Transverse colon (tissue), 4 donors: ENCODE measurements around the gene NTMT1. TPM values are rescaled to one million over a fixed set of nuclear protein-coding genes. Genes with fewer than 3 reads are reported as not detected.

Source experiments
- DNase-seq: peaks from one replicate; pipeline ENCODE4 v3.0.0-alpha.2; 2019
- H3K27ac ChIP-seq, 4 donors: fragments of 200-600 bp; sonication (generic); 2 replicates each; pipeline ENCODE4 v1.5.1; 2016 to 2018; ENCODE audit warnings: inconsistent platforms in 4 of 4
- H3K27me3 ChIP-seq: fragments of 200-600 bp; sonication (generic); 2 replicates; pipeline ENCODE4 v1.5.1; 2017; ENCODE audit warnings: inconsistent platforms
- H3K36me3 ChIP-seq, 4 donors: fragments of 200-600 bp; sonication (generic); 2 replicates each; pipeline ENCODE4 v1.5.1; 2017 to 2019; ENCODE audit warnings: inconsistent platforms in 4 of 4
- H3K4me1 ChIP-seq, 4 donors: fragments of 200-600 bp; sonication (generic); 2 replicates each; pipeline ENCODE4 v1.5.1; 2017 to 2020; ENCODE audit warnings: inconsistent platforms in 4 of 4
- H3K4me3 ChIP-seq, 4 donors: fragments of 200-600 bp; sonication (generic); 1 replicate in 1 of 4; 2 replicates in 3 of 4; pipeline versions ENCODE4 v1.5.1 to v1.6.1; 2017 to 2019; ENCODE audit warnings: inconsistent platforms in 4 of 4
- H3K9me3 ChIP-seq, 2 donors: fragments of 200-600 bp; sonication (generic); 2 replicates each; pipeline ENCODE4 v1.5.1; 2017 to 2019; ENCODE audit warnings: inconsistent platforms in 2 of 2
- EP300 ChIP-seq: sonication (generic); formaldehyde crosslinking; IDR thresholded peaks from one replicate; pipeline ENCODE4 v1.6.1; 2017; ENCODE audit warnings: antibody characterized with exemption, low read depth
- POLR2A ChIP-seq: fragments of 450-650 bp; IDR thresholded peaks from one replicate; pipeline ENCODE4 v1.6.1; 2016; ENCODE audit warnings: antibody characterized with exemption, mild to moderate bottlenecking, moderate library complexity
- POLR2AphosphoS5 ChIP-seq, 3 donors: sonication (generic); formaldehyde crosslinking; IDR thresholded peaks; one replicate each; pipeline ENCODE4 v1.6.1; 2016; ENCODE audit warnings: antibody characterized with exemption in 3 of 3
- WGBS, 2 donors: methylation state at CpG; one replicate each; pipeline ENCODE4 v1.1.5; 2018; ENCODE audit warnings: low coverage in 1 of 2; 5-methylcytosine and 5-hydroxymethylcytosine counted together
- in situ Hi-C, 4 donors: fragments of 200-750 bp; cut with MboI; loops; one replicate each; pipeline versions ENCODE4 v1.15.0 to v1.15.1; 2017; ENCODE audit warnings: low sequenced_read_pairs in 3 of 4, low pct_ligation_motif_present in 1 of 4, low pct_unique_long_range_greater_than_20kb in 1 of 4
- intact Hi-C: fragments of 100-400 bp; cut with DNase I; formaldehyde crosslinking; loops from one replicate; pipeline ENCODE4 v1.15.1; 2023; ENCODE audit warnings: low total_unique reads
- total RNA-seq, 4 donors: library from RNA; depleted of rRNA; stranded (reverse); fragments of >200 nt; gene quantifications; one replicate each; pipeline ENCODE4 v1.1.0, GENCODE V29; 2016
- TF ChIP-seq, protein P1 (sequence below), 5 experiments: fragments of 200-600 bp in 3 of 5; fragments of 450-650 bp in 2 of 5; sonication (generic) in 3 of 5; IDR thresholded peaks; 1 replicate in 2 of 5; 2 replicates in 3 of 5; pipeline ENCODE4 v1.5.1; 2016 to 2017; ENCODE audit warnings: antibody characterized with exemption in 5 of 5, inconsistent platforms in 3 of 5, mild to moderate bottlenecking in 2 of 5, moderate library complexity in 1 of 5

NTMT1 gene
- total RNA-seq, 4 donors from 2014 or later, result 11.3 to 19.1 (median 14.3) TPM

GRCh38 chr9:129667850-129668249 is 41.9 kb downstream of the NTMT1 start:
- in situ Hi-C loops, result no loop called here
- DNase-seq, result peak; percentile 22
- H3K27me3 ChIP-seq, result peaks cover 53% of the 10 kb centered on the region
- H3K36me3 ChIP-seq, result no peaks in the 10 kb centered on the region
- 62% methylated on average over 9 of the region's 9 CpGs; no CpG with 5 or more reads in 1 of the 2 donors for WGBS, 2 donors
- no peaks in the 10 kb centered on the region for H3K9me3 ChIP-seq
- peaks cover 4 to 10% (median 7%) of the 10 kb centered on the region in 4 donors for H3K4me1 ChIP-seq
- H3K4me3 ChIP-seq, result no peak overlapping the region
- no peak overlapping the region for H3K27ac ChIP-seq
- TF ChIP-seq EP300 (no peak), POLR2A (no peak), POLR2AphosphoS5 (IDR thresholded peaks at IDR 0.05) (no peak)
- TF ChIP-seq, protein P1, sequence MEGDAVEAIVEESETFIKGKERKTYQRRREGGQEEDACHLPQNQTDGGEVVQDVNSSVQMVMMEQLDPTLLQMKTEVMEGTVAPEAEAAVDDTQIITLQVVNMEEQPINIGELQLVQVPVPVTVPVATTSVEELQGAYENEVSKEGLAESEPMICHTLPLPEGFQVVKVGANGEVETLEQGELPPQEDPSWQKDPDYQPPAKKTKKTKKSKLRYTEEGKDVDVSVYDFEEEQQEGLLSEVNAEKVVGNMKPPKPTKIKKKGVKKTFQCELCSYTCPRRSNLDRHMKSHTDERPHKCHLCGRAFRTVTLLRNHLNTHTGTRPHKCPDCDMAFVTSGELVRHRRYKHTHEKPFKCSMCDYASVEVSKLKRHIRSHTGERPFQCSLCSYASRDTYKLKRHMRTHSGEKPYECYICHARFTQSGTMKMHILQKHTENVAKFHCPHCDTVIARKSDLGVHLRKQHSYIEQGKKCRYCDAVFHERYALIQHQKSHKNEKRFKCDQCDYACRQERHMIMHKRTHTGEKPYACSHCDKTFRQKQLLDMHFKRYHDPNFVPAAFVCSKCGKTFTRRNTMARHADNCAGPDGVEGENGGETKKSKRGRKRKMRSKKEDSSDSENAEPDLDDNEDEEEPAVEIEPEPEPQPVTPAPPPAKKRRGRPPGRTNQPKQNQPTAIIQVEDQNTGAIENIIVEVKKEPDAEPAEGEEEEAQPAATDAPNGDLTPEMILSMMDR (IDR thresholded peaks at IDR 0.05), result no peak
- intact Hi-C loops, result no loop called here

- H3K27me3 ChIP-seq, result peaks cover 45% of the 10 kb centered on the region
- intact Hi-C loops, result no loop called here
These were observed 43.3 kb downstream of the NTMT1 start for GRCh38 chr9:129669141-129669718.

GRCh38 chr9:129669946-129670345 is 44.0 kb downstream of the NTMT1 start:
- TF ChIP-seq POLR2A (no peak), EP300 (no peak), POLR2AphosphoS5 (IDR thresholded peaks at IDR 0.05) (no peak)
- TF ChIP-seq, protein P1 (IDR thresholded peaks at IDR 0.05), result no peak
- H3K36me3 ChIP-seq, result no peaks in the 10 kb centered on the region
- in situ Hi-C loops (no loop called here), intact Hi-C loops (no loop called here)
- 84 to 87% methylated on average over 11 to 13 of the region's 13 CpGs for WGBS, 2 donors
- DNase-seq, result no peak
- H3K4me1 ChIP-seq, result peaks cover 4 to 9% (median 7%) of the 10 kb centered on the region in 4 donors
- no peak overlapping the region for H3K4me3 ChIP-seq
- no peaks in the 10 kb centered on the region for H3K9me3 ChIP-seq
- H3K27me3 ChIP-seq, result peaks cover 38% of the 10 kb centered on the region
- H3K27ac ChIP-seq, result no peak overlapping the region

More at GRCh38 chr9:129669141-129669718, 43.3 kb downstream of the NTMT1 start:
- in situ Hi-C loops, result no loop called here
- TF ChIP-seq EP300 (no peak), POLR2AphosphoS5 (IDR thresholded peaks at IDR 0.05) (no peak), POLR2A (no peak)
- TF ChIP-seq, protein P1 (IDR thresholded peaks at IDR 0.05), result no peak
- WGBS, 2 donors, result 57 to 68% methylated on average over 11 to 17 of the region's 17 CpGs
- Histone ChIP-seq H3K4me1 (peaks cover 4 to 10% (median 7%) of the 10 kb centered on the region in 4 donors), H3K9me3 (no peaks in the 10 kb centered on the region), H3K27ac (no peak overlapping the region), H3K36me3 (no peaks in the 10 kb centered on the region), H3K4me3 (no peak overlapping the region)
- no peak for DNase-seq

DNA sequence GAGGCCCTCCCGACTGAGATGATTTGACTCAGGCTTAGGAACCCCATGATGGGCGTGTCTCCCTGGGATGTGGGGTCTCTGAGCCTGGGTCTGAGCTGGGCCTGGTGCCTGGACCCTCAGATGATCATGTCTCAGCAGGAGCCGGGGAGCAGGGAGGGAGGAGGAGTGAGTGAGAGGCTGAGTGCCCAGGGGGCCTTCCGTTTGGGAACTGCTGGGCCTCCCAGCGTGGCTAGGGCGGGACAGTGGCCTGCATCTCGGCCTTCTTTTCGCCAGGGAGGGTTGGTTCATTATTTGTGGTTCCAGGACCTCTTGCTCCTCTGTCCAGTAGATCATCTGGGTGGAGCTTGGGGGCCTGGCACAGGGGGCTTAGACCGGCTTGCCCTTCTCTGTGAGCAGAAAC is 45.1 kb downstream of the NTMT1 start:
- Histone ChIP-seq H3K27ac (no peak overlapping the region), H3K4me3 (no peak overlapping the region), H3K27me3 (peaks cover 39% of the 10 kb centered on the region), H3K36me3 (no peaks in the 10 kb centered on the region), H3K4me1 (peaks cover 4 to 5% (median 4%) of the 10 kb centered on the region in 4 donors), H3K9me3 (no peaks in the 10 kb centered on the region)
- TF ChIP-seq EP300 (no peak), POLR2A (no peak), POLR2AphosphoS5 (IDR thresholded peaks at IDR 0.05) (no peak)
- TF ChIP-seq, protein P1 (IDR thresholded peaks at IDR 0.05), result no peak
- WGBS, 2 donors, result 77% methylated on average over 9 of the region's 9 CpGs; no CpG with 5 or more reads in 1 of the 2 donors
- no peak for DNase-seq
- intact Hi-C loops, result no loop called here
- in situ Hi-C loops, result no loop called here
